ENCODE results near the gene TNFRSF12A. TPM values are rescaled to one million over a fixed set of nuclear protein-coding genes. Genes with fewer than 3 reads are reported as not detected.

TNFRSF12A gene
- total and polyA plus RNA-seq, 9 of the 15 experiments (the other 6 are each of a cell fraction or from before 2014, with no cell fraction given) = 0.41 to 61.8 (median 26.5) TPM

GRCh38 chr16:2980227-2981176 is 39.7 kb upstream of the TNFRSF12A start, which contains the start of gene PKMYT1 (continued):
- TF ChIP-seq KLF1 (tag; IDR thresholded peaks at IDR 0.05) (0 out of 2 replicates have a peak, but pooled peaks have one; percentile 47), MYC (IDR thresholded peaks at IDR 0.05; ENCODE audit: low read depth, low read length) (peak; percentile 78; the same call in 1 of the 2 replicates), MYC (CRISPR knock-in tag; IDR thresholded peaks at IDR 0.05; ENCODE audit: borderline replicate concordance, low read depth) (peak; percentile 76; the same call in 1 of the 2 replicates), MEF2A (IDR thresholded peaks at IDR 0.05; ENCODE audit: control insufficient read depth, low read depth, low read length) (0 out of 2 replicates have a peak, but pooled peaks have one; percentile 43), ZBTB2 (IDR thresholded peaks at IDR 0.05) (peak; percentile 81; the same call in 1 of the 2 replicates), E2F6 (IDR thresholded peaks at IDR 0.05; ENCODE audit: borderline replicate concordance in 1 of 2, extremely low read depth in 1 of 2, insufficient read depth in 1 of 2, insufficient read length in 1 of 2, low read depth in 1 of 2, low read length in 1 of 2, poor library complexity in 1 of 2, severe bottlenecking in 1 of 2) (peak; percentile 67 to 90), TRIM28 (IDR thresholded peaks at IDR 0.05) (no peak), SRF (CRISPR knock-in tag; IDR thresholded peaks at IDR 0.05) (peak in 1 of 2 experiments; percentile 46; a peak in 1 of 4 replicates), EZH2 (IDR thresholded peaks at IDR 0.05; ENCODE audit: borderline replicate concordance, low read depth, low read length) (no peak), GTF2B (IDR thresholded peaks at IDR 0.05; ENCODE audit: extremely low read depth, insufficient read length) (no peak), PHB (CRISPR knock-in tag; IDR thresholded peaks at IDR 0.05) (no peak), PHF21A (IDR thresholded peaks at IDR 0.05; ENCODE audit: borderline replicate concordance, low read depth) (no peak), ZBTB33 (CRISPR knock-in tag; IDR thresholded peaks at IDR 0.05) (peak; percentile 12; the same call in 1 of the 2 replicates), ZNF586 (CRISPR knock-in tag; conservative IDR thresholded peaks at IDR 0.05) (no peak), ZNF24 (IDR thresholded peaks at IDR 0.05) (no peak; the same call in 1 of the 2 replicates), ZBTB12 (CRISPR knock-in tag; IDR thresholded peaks at IDR 0.05) (no peak), ZBTB43 (CRISPR knock-in tag; IDR thresholded peaks at IDR 0.05) (no peak), POU5F1 (IDR thresholded peaks at IDR 0.05; ENCODE audit: borderline replicate concordance, low read depth, low read length, partially characterized antibody) (no peak)

Measured in K562 (cell line).